ENCODE data around the gene ABCA13.
"Not testable (repeated sequence)": the region's sequence is repeated elsewhere in the genome, so short reads cannot be mapped to it uniquely, and the experiment has no call there.

Gene ABCA13

GRCh38 chr7:48177271-48177670 lies 6.0 kb downstream of the ABCA13 start:
- no peak for DNase-seq

- DNase-seq: no peak
Measured at GRCh38 chr7:48179496-48180030, 8.3 kb downstream of the ABCA13 start.

GRCh38 chr7:48180981-48181380 lies 9.7 kb downstream of the ABCA13 start:
- DNase-seq: no peak

GRCh38 chr7:48182718-48183369 lies 11.6 kb downstream of the ABCA13 start:
- no peak for DNase-seq

- DNase-seq: no peak
Measured at GRCh38 chr7:48183370-48183743, 12.1 kb downstream of the ABCA13 start.

- DNase-seq: no peak
Measured at GRCh38 chr7:48183965-48184364, 12.7 kb downstream of the ABCA13 start.

- no peak for DNase-seq
Measured at GRCh38 chr7:48188776-48189520, 17.7 kb downstream of the ABCA13 start.

- no peak for DNase-seq
Measured at GRCh38 chr7:48192996-48193395, 21.7 kb downstream of the ABCA13 start.

GRCh38 chr7:48193421-48193820 lies 22.2 kb downstream of the ABCA13 start:
- DNase-seq: no peak

GRCh38 chr7:48200946-48201589 lies 29.8 kb downstream of the ABCA13 start:
- DNase-seq: not testable (repeated sequence)

- not testable (repeated sequence) for DNase-seq
Measured at GRCh38 chr7:48202916-48203315, 31.7 kb downstream of the ABCA13 start.

- no peak for DNase-seq
Measured at GRCh38 chr7:48207155-48207675, 36.0 kb downstream of the ABCA13 start.

GRCh38 chr7:48209004-48209600 lies 37.8 kb downstream of the ABCA13 start:
- DNase-seq: no peak

- no peak for DNase-seq
Measured at GRCh38 chr7:48213226-48213625, 42.0 kb downstream of the ABCA13 start.

- DNase-seq: no peak
Measured at GRCh38 chr7:48217266-48217665, 46.0 kb downstream of the ABCA13 start.

GRCh38 chr7:48217753-48218152 lies 46.5 kb downstream of the ABCA13 start:
- DNase-seq: no peak

GRCh38 chr7:48224042-48224441 lies 52.8 kb downstream of the ABCA13 start:
- no peak for DNase-seq

- DNase-seq: no peak
Measured at GRCh38 chr7:48225101-48225500, 53.8 kb downstream of the ABCA13 start.

GRCh38 chr7:48237354-48237753 lies 66.1 kb downstream of the ABCA13 start:
- no peak for DNase-seq

GRCh38 chr7:48242846-48243245 lies 71.6 kb downstream of the ABCA13 start:
- DNase-seq: no peak

- DNase-seq: no peak
Measured at GRCh38 chr7:48244864-48245271, 73.6 kb downstream of the ABCA13 start.

- no peak for DNase-seq
Measured at GRCh38 chr7:48245751-48246472, 74.7 kb downstream of the ABCA13 start.

- DNase-seq: no peak
Measured at GRCh38 chr7:48249166-48249565, 77.9 kb downstream of the ABCA13 start.

Measured in NCI-H1105 treated with DMSO at 0.1 percent for 48 hours (cell line).